Uterus (tissue), 4 donors: ENCODE measurements around the gene CYP3A5. TPM values are rescaled to one million over a fixed set of nuclear protein-coding genes. Genes with fewer than 3 reads are reported as not detected.
"Not testable (repeated sequence)": the region's sequence is repeated elsewhere in the genome, so short reads cannot be mapped to it uniquely, and the experiment has no call there.

ENCODE experiments used
- DNase-seq, 2 donors: peaks; one replicate each; pipeline ENCODE4 v3.0.0-alpha.2; 2019 to 2020
- H3K27ac ChIP-seq, 2 donors: fragments of 200-600 bp; sonication (generic); 1 replicate in 1 of 2; 2 replicates in 1 of 2; pipeline ENCODE4 v1.5.1; 2016 to 2018
- H3K27me3 ChIP-seq, 2 donors: fragments of 200-600 bp; sonication (generic); one replicate each; pipeline ENCODE4 v1.5.1; 2018 to 2019; ENCODE audit warnings: control low read depth in 1 of 2
- H3K36me3 ChIP-seq, 2 donors: fragments of 200-600 bp; sonication (generic); one replicate each; pipeline ENCODE4 v1.5.1; 2019; ENCODE audit warnings: control low read depth in 1 of 2
- H3K4me1 ChIP-seq, 2 donors: fragments of 200-600 bp; sonication (generic); one replicate each; pipeline ENCODE4 v1.5.1; 2018 to 2019; ENCODE audit warnings: control low read depth in 1 of 2
- H3K4me3 ChIP-seq, 2 donors: fragments of 200-600 bp; sonication (generic); 1 replicate in 1 of 2; 2 replicates in 1 of 2; pipeline ENCODE4 v1.5.1; 2018 to 2019; ENCODE audit warnings: mild to moderate bottlenecking in 1 of 2
- H3K9me3 ChIP-seq, 2 donors: fragments of 200-600 bp; sonication (generic); one replicate each; pipeline ENCODE4 v1.5.1; 2019; ENCODE audit warnings: control low read depth in 1 of 2
- CTCF ChIP-seq, 4 experiments: fragments of 200-600 bp in 2 of 4; fragments of 450-650 bp in 2 of 4; sonication (generic) in 2 of 4; IDR thresholded peaks; one replicate each; pipeline ENCODE4 v1.5.1; 2016 to 2019; ENCODE audit warnings: antibody characterized with exemption in 4 of 4, mild to moderate bottlenecking in 2 of 4, moderate library complexity in 1 of 4
- POLR2A ChIP-seq, 2 donors: fragments of 450-650 bp; IDR thresholded peaks; one replicate each; pipeline ENCODE4 v1.6.1; 2016; ENCODE audit warnings: antibody characterized with exemption in 2 of 2, mild to moderate bottlenecking in 1 of 2, moderate library complexity in 1 of 2
- intact Hi-C: fragments of 100-400 bp; cut with DNase I; formaldehyde crosslinking; loops from one replicate; pipeline ENCODE4 v1.15.1; 2023; ENCODE audit warnings: low total_unique reads
- total RNA-seq, 4 donors: library from RNA; depleted of rRNA in 3 of 4; stranded (reverse); fragments of >200 nt in 3 of 4; gene quantifications; one replicate each; pipeline versions ENCODE4 v1.1.0 to v1.2.4, GENCODE V29; 2014 to 2023
- donor health status: DM: yes; HTN: yes; CAD: no.

The CYP3A5 gene
- total RNA-seq, 4 donors from 2014 or later, result 0.51 to 17.3 (median 4.4) TPM; not detected in 1

DNA sequence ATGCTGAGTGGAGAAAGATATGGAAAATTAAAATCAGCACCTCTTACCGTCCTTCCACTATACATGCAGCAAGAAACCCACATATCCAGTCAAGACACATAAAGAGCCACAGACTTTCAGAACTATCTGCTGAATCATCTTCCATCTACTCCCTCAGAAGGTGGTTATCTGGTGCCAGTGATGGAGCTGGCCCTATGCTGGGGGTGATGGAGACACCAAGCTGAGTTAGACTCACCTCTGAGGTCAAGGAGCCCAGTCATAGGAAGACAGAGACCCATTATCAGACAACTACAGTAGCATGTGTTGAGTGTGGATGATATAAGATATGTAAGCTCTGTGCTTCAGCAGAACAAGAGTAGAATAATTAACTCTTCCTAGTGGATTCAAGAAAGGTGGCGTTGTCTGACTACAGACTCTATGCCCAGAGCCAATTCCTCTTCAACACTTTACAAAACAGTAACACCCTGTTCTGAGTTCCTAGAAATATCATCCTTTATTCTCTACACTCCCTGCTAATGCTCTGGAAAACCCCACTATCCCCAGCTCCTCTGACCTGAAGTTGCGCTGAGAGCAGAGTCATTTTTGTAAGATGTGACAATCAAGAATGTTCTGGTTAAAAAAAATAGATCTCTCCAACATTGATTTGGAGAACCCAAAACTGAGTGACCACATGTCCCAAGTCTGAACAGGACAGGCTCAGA is 14.3 kb downstream of the CYP3A5 start:
- no peaks in the 10 kb centered on the region for H3K27me3 ChIP-seq
- TF ChIP-seq POLR2A (IDR thresholded peaks at IDR 0.05) (no peak), CTCF (IDR thresholded peaks at IDR 0.05) (no peak)
- intact Hi-C loops, result no loop called here
- H3K36me3 ChIP-seq, result no peaks in the 10 kb centered on the region
- no peaks in the 10 kb centered on the region for H3K4me1 ChIP-seq
- no peak overlapping the region for H3K27ac ChIP-seq
- H3K9me3 ChIP-seq, result no peaks in the 10 kb centered on the region
- no peak for DNase-seq
- H3K4me3 ChIP-seq, result no peak overlapping the region

- H3K36me3 ChIP-seq, H3K4me3 ChIP-seq, H3K4me1 ChIP-seq, DNase-seq, intact Hi-C loops, H3K27ac ChIP-seq, H3K9me3 ChIP-seq, H3K27me3 ChIP-seq: not testable (repeated sequence)
Observed at GRCh38 chr7:99657879-99658278, 21.9 kb downstream of the CYP3A5 start.

DNA sequence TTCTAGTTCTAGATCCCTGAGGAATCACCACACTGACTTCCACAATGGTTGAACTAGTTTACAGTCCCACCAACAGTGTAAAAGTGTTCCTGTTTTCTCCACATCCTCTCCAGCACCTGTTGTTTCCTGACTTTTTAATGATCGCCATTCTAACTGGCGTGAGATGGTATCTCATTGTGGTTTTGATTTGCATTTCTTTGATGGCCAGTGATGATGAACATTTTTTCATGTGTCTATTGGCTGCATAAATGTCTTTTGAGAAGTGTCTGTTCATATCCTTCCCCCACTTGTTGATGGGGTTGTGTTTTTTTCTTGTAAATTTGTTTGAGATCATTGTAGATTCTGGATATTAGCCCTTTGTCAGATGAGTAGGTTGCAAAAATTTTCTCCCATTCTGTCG is 25.2 kb downstream of the CYP3A5 start:
- H3K27ac ChIP-seq, intact Hi-C loops, H3K9me3 ChIP-seq, H3K36me3 ChIP-seq, H3K4me1 ChIP-seq, DNase-seq, H3K4me3 ChIP-seq, H3K27me3 ChIP-seq: not testable (repeated sequence)

- Histone ChIP-seq H3K4me3 (no peak overlapping the region), H3K4me1 (no peaks in the 10 kb centered on the region), H3K27me3 (no peaks in the 10 kb centered on the region), H3K9me3 (no peaks in the 10 kb centered on the region), H3K27ac (no peak overlapping the region), H3K36me3 (no peaks in the 10 kb centered on the region)
- TF ChIP-seq POLR2A (IDR thresholded peaks at IDR 0.05), result no peak
- TF ChIP-seq CTCF (IDR thresholded peaks at IDR 0.05), result no peak
- DNase-seq, result no peak
- intact Hi-C loops, result no loop called here
Observed at GRCh38 chr7:99653754-99654153, 26.0 kb downstream of the CYP3A5 start.

GRCh38 chr7:99653269-99653668 is 26.5 kb downstream of the CYP3A5 start:
- intact Hi-C loops, H3K4me1 ChIP-seq, H3K4me3 ChIP-seq, H3K27ac ChIP-seq, H3K36me3 ChIP-seq, DNase-seq, H3K27me3 ChIP-seq, H3K9me3 ChIP-seq: not testable (repeated sequence)

GRCh38 chr7:99652671-99653070 is 27.1 kb downstream of the CYP3A5 start:
- Histone ChIP-seq H3K27ac (no peak overlapping the region), H3K36me3 (no peaks in the 10 kb centered on the region), H3K4me3 (no peak overlapping the region), H3K4me1 (no peaks in the 10 kb centered on the region), H3K27me3 (no peaks in the 10 kb centered on the region), H3K9me3 (no peaks in the 10 kb centered on the region)
- intact Hi-C loops, result no loop called here
- TF ChIP-seq POLR2A (IDR thresholded peaks at IDR 0.05) (no peak), CTCF (IDR thresholded peaks at IDR 0.05) (no peak)
- no peak for DNase-seq

GRCh38 chr7:99651290-99651689 is 28.5 kb downstream of the CYP3A5 start:
- TF ChIP-seq CTCF (IDR thresholded peaks at IDR 0.05) (no peak), POLR2A (IDR thresholded peaks at IDR 0.05) (no peak)
- Histone ChIP-seq H3K4me1 (no peaks in the 10 kb centered on the region), H3K9me3 (no peaks in the 10 kb centered on the region), H3K4me3 (no peak overlapping the region), H3K27ac (no peak overlapping the region), H3K36me3 (no peaks in the 10 kb centered on the region), H3K27me3 (no peaks in the 10 kb centered on the region)
- intact Hi-C loops, result no loop called here
- DNase-seq, result no peak
